GM08714 (cell line): ENCODE data around the gene DND1.
"Not testable (repeated sequence)": the region's sequence is repeated elsewhere in the genome, so short reads cannot be mapped to it uniquely, and the experiment has no call there.

Source experiments
- H3K4me3 ChIP-seq: fragments of 200-500 bp; sonication (Bioruptor generic); 2 replicates; pipeline ENCODE4 v1.5.1; 2014; ENCODE audit warnings: mild to moderate bottlenecking, low read length, inconsistent platforms
- ZNF274 ChIP-seq: IDR thresholded peaks from 2 replicates; pipeline ENCODE4 v1.6.1; 2012; ENCODE audit warnings: mild to moderate bottlenecking, low read depth, low read length

Gene DND1

GRCh38 chr5:140673187-140673976 lies at the start of gene DND1:
TSS of gene DND1 (minus strand) at chr5:140673576. CDS start at chr5:140673542, 34 bp downstream.
- TF ChIP-seq ZNF274: no peak
- H3K4me3 ChIP-seq: no peak within 1 kb of the TSS

GRCh38 chr5:140721395-140721794 lies 48.0 kb upstream of the DND1 start:
- H3K4me3 ChIP-seq: not testable (repeated sequence)

DNA sequence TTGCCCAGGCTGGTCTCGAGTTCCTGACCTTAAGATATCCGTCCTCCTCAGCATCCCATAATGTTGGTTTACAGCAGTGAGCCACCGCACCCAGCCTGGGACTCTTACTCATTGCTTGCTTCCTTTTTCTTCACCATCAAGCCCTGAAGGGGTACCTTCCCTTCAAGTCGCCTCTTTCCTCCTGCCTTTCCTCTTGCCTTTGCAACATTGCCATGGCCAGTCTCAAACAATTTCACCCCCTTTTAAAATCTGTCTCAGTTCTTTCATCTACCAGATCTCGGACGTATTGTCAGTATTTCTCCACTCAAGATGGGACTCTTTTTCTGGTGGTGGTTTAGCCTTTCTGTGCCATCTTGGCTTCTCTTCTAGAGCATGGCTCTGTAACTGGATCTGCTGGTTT lies 47.4 kb upstream of the DND1 start:
- H3K4me3 ChIP-seq: not testable (repeated sequence)

- no peak for TF ChIP-seq ZNF274
- no peak overlapping the region for H3K4me3 ChIP-seq
Observed at GRCh38 chr5:140718266-140718592, 44.9 kb upstream of the DND1 start.

- not testable (repeated sequence) for H3K4me3 ChIP-seq
Observed at GRCh38 chr5:140716238-140716637, 42.9 kb upstream of the DND1 start.

- H3K4me3 ChIP-seq: no peak overlapping the region
- no peak for TF ChIP-seq ZNF274
Observed at GRCh38 chr5:140713562-140714094, 40.3 kb upstream of the DND1 start.

DNA sequence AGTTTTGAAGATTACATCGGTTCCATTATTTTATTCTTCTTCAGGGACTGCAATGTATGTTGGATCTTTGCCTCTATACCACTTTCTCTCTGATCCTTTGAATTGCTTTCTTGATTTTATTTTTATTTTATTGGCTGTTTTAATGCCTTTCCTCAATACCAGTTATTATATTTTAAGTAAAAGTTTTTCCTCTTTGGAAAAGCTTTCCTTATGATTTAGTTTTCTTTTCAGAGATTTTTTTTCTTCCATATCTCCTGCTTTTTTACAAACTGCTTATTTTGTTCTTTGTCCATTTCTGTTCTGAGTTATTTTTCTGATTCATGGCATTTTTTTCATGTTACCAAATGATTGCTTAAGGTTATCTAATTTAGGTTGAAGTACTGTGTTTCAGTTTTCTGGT lies 38.4 kb upstream of the DND1 start:
- no peak overlapping the region; the same call in 1 of the 2 replicates for H3K4me3 ChIP-seq
- TF ChIP-seq ZNF274: no peak

GRCh38 chr5:140710899-140711552 lies 37.6 kb upstream of the DND1 start:
- no peak for TF ChIP-seq ZNF274
- H3K4me3 ChIP-seq: peak overlapping the region; percentile 92

- H3K4me3 ChIP-seq: not testable (repeated sequence)
Observed at GRCh38 chr5:140708787-140709186, 35.4 kb upstream of the DND1 start.

GRCh38 chr5:140707812-140708211 lies 34.4 kb upstream of the DND1 start:
- no peak for TF ChIP-seq ZNF274
- H3K4me3 ChIP-seq: no peak overlapping the region

GRCh38 chr5:140700177-140701144 lies 27.1 kb upstream of the DND1 start, which contains the start of gene ZMAT2:
TSS of gene ZMAT2 (plus strand) at chr5:140700447. CDS start at chr5:140700461, 14 bp downstream.
- no peak for TF ChIP-seq ZNF274
- H3K4me3 ChIP-seq: peak within 1 kb of the TSS; percentile 71

DNA sequence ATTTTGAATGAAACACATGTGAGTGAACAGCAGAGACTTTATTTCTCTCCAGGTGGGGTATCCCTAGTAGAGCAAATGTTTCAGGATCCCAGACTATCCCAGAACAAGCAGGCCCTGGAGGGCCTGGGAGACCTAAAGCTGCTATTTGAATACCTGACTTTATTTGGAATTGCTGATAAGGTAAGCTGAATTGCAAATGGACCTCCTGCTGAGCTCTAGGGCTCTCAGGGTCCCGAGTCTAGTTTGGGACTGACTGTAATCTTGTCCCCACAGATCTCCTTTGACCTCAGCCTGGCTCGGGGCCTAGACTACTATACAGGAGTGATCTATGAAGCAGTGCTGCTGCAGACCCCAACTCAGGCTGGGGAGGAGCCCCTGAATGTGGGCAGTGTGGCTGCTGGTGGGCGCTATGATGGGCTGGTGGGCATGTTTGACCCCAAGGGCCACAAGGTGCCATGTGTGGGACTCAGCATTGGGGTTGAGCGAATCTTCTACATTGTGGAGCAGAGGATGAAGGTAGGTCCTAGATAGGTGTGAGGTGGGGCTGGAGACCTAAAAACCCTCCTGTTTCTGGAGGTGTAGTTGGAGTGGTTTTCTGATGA lies 23.6 kb upstream of the DND1 start:
- H3K4me3 ChIP-seq: no peak overlapping the region
- TF ChIP-seq ZNF274: no peak

DNA sequence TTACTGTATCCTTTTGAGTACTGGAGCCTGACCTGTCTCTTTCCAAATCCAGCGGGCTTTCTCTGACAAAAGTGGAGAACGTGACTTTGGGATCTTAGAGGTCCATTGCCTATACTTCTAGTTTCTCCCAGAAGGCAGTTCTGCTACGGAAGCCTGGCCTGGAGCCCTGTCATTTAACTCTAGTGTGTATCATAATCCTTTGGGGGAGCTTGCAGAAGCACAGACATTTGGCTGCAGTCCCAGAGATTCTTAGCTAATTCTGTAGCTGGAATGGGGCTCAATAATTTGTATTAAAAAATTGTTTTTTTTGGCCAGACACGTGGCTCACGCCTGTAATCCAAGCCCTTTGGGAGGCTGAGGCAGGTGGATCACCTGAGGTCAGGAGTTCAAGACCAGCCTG lies 20.9 kb upstream of the DND1 start:
- no peak overlapping the region for H3K4me3 ChIP-seq
- no peak for TF ChIP-seq ZNF274
